ENCODE measurements around the gene PDE3A. TPM values are rescaled to one million over a fixed set of nuclear protein-coding genes. Genes with fewer than 3 reads are reported as not detected.
"Not testable (repeated sequence)": the region's sequence is repeated elsewhere in the genome, so short reads cannot be mapped to it uniquely, and the experiment has no call there.

Gene PDE3A
- total RNA-seq, 1 experiment from 2014 or later, result 0.12 TPM

DNA sequence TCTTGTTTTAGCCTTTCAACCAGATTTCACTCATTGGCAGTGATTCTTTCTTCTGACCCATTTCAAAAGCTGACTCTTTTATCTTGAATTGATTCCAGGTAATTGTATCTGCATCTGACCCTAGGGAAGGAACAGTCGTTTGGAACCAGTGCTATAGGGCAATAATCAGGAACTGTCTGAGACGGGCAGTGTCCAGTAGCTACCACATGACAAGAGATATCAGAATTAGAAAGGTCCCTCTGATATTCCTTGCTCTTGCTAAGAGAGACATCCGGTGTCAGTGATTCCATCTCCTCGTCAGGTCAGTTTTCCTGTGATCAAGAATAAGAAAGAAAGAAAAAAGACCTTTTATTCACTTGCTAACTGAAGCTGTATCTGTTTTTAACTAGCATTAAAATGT is 47.8 kb upstream of the PDE3A start:
- POLR2A ChIA-PET, result no interaction called here
- ATAC-seq (no peak), DNase-seq (ENCODE audit: low read depth, low spot score) (no peak)
- H3K27me3 ChIP-seq (ENCODE audit: insufficient read depth, low read length), result no peaks in the 10 kb centered on the region
- RAD21 ChIA-PET (ENCODE audit: low non-redundant PET in 1 of 2, low total read pairs in 2 of 2, uncharacterized antibody in 2 of 2, unreplicated experiment in 2 of 2), result interaction anchor here in 1 of 2 experiments (0.7 kb wide), 1 partner anchor 96 kb away, joined by 3 read pairs; no protein-coding TSS in a partner anchor
- BruUV-seq (replicated peaks), result no TSS peak
- no peak overlapping the region for H2AFZ ChIP-seq (ENCODE audit: low read depth, low read length, poor library complexity, severe bottlenecking)
- no peaks in the 10 kb centered on the region for H3K79me2 ChIP-seq (ENCODE audit: insufficient read depth, low read length)
- H3K9me2 ChIP-seq (ENCODE audit: insufficient read depth), result no peaks in the 10 kb centered on the region
- no peaks in the 10 kb centered on the region for H3K9me3 ChIP-seq (ENCODE audit: control insufficient read depth in 1 of 2, insufficient read depth in 1 of 2, low read depth in 1 of 2, low read length in 2 of 2)
- H3K36me3 ChIP-seq (ENCODE audit: control insufficient read depth in 1 of 2, insufficient read depth in 2 of 2, low read length in 2 of 2), result no peaks in the 10 kb centered on the region
- no peak overlapping the region for H3K9ac ChIP-seq (ENCODE audit: low read length)
- intact Hi-C loops (cut with micrococcal nuclease), result no loop called here
- H4K20me1 ChIP-seq (ENCODE audit: insufficient read depth), result no peaks in the 10 kb centered on the region
- H3K4me3 ChIP-seq (replicated peaks in 1 of 2; ENCODE audit: low read depth in 1 of 2, low read length in 2 of 2), result no peak overlapping the region
- no peak overlapping the region for H3K27ac ChIP-seq (ENCODE audit: low read depth, low read length)
- H3K4me1 ChIP-seq (ENCODE audit: control insufficient read depth in 1 of 2, insufficient read depth in 2 of 2, low read length in 2 of 2), result no peaks in the 10 kb centered on the region
- H3K4me2 ChIP-seq (ENCODE audit: low read length), result no peak overlapping the region
- CTCF ChIA-PET, result no interaction called here
- TF ChIP-seq, protein P1, sequence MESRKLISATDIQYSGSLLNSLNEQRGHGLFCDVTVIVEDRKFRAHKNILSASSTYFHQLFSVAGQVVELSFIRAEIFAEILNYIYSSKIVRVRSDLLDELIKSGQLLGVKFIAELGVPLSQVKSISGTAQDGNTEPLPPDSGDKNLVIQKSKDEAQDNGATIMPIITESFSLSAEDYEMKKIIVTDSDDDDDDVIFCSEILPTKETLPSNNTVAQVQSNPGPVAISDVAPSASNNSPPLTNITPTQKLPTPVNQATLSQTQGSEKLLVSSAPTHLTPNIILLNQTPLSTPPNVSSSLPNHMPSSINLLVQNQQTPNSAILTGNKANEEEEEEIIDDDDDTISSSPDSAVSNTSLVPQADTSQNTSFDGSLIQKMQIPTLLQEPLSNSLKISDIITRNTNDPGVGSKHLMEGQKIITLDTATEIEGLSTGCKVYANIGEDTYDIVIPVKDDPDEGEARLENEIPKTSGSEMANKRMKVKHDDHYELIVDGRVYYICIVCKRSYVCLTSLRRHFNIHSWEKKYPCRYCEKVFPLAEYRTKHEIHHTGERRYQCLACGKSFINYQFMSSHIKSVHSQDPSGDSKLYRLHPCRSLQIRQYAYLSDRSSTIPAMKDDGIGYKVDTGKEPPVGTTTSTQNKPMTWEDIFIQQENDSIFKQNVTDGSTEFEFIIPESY (IDR thresholded peaks at IDR 0.05; ENCODE audit: extremely low read depth, insufficient replicate concordance, low read length), result no peak
- no peak for TF ChIP-seq EGR1 (IDR thresholded peaks at IDR 0.05; ENCODE audit: low read depth)

DNA sequence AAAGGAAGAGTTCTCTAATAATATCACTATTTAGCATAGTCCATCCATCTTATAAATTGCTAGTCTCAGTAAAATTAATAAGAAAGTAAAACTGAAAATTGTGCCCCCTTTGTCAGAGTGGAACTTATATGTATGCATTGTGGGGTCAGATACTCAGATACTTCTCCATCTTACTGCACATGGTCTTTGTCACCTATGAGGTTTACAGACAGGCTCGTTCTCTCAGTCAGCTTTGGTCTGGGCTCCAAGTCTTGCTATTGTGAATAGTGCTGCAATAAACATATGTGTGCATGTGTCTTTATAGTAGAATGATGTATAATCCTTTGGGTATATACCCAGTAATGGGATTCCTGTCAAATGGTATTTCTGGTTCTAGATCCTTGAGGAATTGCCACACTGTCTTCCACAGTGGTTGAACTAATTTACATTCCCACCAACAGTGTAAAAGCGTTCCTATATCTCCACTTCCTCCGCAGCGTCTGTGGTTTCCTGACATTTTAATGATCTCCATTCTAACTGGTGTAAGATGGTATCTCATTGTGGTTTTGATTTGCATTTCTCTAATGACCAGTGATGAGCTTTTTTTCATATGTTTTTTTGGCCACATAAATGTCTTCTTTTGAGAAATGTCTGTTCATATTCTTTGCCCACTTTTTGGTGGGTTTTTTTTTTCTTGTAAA is 37.4 kb upstream of the PDE3A start:
- POLR2A ChIA-PET; H3K79me2 ChIP-seq (ENCODE audit: insufficient read depth, low read length): not testable (repeated sequence)

More for the DNA sequence above, 37.4 kb upstream of the PDE3A start:
- H3K4me3 ChIP-seq (replicated peaks in 1 of 2; ENCODE audit: low read depth in 1 of 2, low read length in 2 of 2); H3K27me3 ChIP-seq (ENCODE audit: insufficient read depth, low read length); H3K4me1 ChIP-seq (ENCODE audit: control insufficient read depth in 1 of 2, insufficient read depth in 2 of 2, low read length in 2 of 2); intact Hi-C loops (cut with micrococcal nuclease); H3K9me3 ChIP-seq (ENCODE audit: control insufficient read depth in 1 of 2, insufficient read depth in 1 of 2, low read depth in 1 of 2, low read length in 2 of 2); H2AFZ ChIP-seq (ENCODE audit: low read depth, low read length, poor library complexity, severe bottlenecking); H4K20me1 ChIP-seq (ENCODE audit: insufficient read depth); DNase-seq (ENCODE audit: low read depth, low spot score); H3K36me3 ChIP-seq (ENCODE audit: control insufficient read depth in 1 of 2, insufficient read depth in 2 of 2, low read length in 2 of 2); ATAC-seq; H3K9me2 ChIP-seq (ENCODE audit: insufficient read depth); H3K4me2 ChIP-seq (ENCODE audit: low read length); H3K9ac ChIP-seq (ENCODE audit: low read length); H3K27ac ChIP-seq (ENCODE audit: low read depth, low read length); RAD21 ChIA-PET (ENCODE audit: low non-redundant PET in 1 of 2, low total read pairs in 2 of 2, uncharacterized antibody in 2 of 2, unreplicated experiment in 2 of 2); CTCF ChIA-PET; BruUV-seq (replicated peaks): not testable (repeated sequence)

Measured in HCT116 (cell line).